Duodenal mucosa (tissue), 2 donors: Measurements from ENCODE around the gene F9.
"Not testable (repeated sequence)": the region's sequence is repeated elsewhere in the genome, so short reads cannot be mapped to it uniquely, and the experiment has no call there.

ENCODE experiments used
- H3K27ac ChIP-seq: one replicate; pipeline ENCODE4 v1.7.0; 2013; ENCODE audit warnings: low read depth, low read length
- H3K27me3 ChIP-seq, 2 donors: one replicate each; pipeline ENCODE4 v1.7.0; 2013; ENCODE audit warnings: low read length in 2 of 2, control low read depth in 1 of 2; ENCODE audit not compliant: insufficient read depth in 2 of 2, control insufficient read depth in 1 of 2
- H3K36me3 ChIP-seq, 2 donors: one replicate each; pipeline ENCODE4 v1.7.0; 2013; ENCODE audit warnings: low read length in 2 of 2, control low read depth in 1 of 2; ENCODE audit not compliant: insufficient read depth in 2 of 2, control insufficient read depth in 1 of 2
- H3K4me1 ChIP-seq, 2 donors: one replicate each; pipeline ENCODE4 v1.7.0; 2013; ENCODE audit warnings: low read length in 2 of 2, control low read depth in 1 of 2; ENCODE audit not compliant: insufficient read depth in 2 of 2, control insufficient read depth in 1 of 2
- H3K4me3 ChIP-seq, 2 donors: one replicate each; pipeline ENCODE4 v1.7.0; 2013; ENCODE audit warnings: low read length in 2 of 2, low read depth in 1 of 2
- H3K9ac ChIP-seq, 2 donors: one replicate each; pipeline ENCODE4 v1.7.0; 2013; ENCODE audit warnings: low read length in 2 of 2, low read depth in 1 of 2
- H3K9me3 ChIP-seq, 2 donors: one replicate each; pipeline ENCODE4 v1.7.0; 2013; ENCODE audit warnings: low read length in 2 of 2, control low read depth in 1 of 2; ENCODE audit not compliant: control insufficient read depth in 1 of 2

Gene F9

GRCh38 chrX:139530550-139530949 lies at the start of gene F9:
Gene F9 (plus strand): TSS chrX:139530739. CDS start chrX:139530765, 26 bp downstream.
- H3K4me3 ChIP-seq: no peak within 1 kb of the TSS

DNA sequence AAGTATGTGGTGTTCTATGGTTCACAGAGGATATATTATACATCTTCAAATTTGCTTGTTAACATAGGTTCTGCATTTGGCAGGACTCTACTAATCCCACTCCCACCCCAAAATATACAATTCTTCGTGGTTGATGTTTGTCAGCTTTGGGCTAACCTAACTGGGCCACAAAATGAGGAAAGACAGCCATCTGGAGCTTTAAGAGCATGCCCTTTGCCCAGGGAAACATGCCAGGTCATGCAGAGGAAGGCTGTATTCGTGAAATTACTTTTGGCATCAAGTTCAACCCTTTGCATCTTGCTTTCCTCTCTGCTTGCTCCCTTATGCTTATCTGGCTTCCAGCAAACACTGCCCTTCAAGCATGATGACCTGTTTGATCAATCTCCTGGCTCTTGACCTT lies 46.8 kb upstream of the F9 start:
- Histone ChIP-seq H3K27ac (no peak overlapping the region), H3K4me1 (no peaks in the 10 kb centered on the region), H3K9ac (no peak overlapping the region), H3K9me3 (no peaks in the 10 kb centered on the region), H3K27me3 (no peaks in the 10 kb centered on the region), H3K4me3 (no peak overlapping the region), H3K36me3 (no peaks in the 10 kb centered on the region)

More at GRCh38 chrX:139530550-139530949, at the start of gene F9:
- H3K9me3 ChIP-seq: no peaks in the 10 kb centered on the region
- no peaks in the 10 kb centered on the region for H3K36me3 ChIP-seq
- H3K27ac ChIP-seq: no peak within 1 kb of the TSS
- H3K27me3 ChIP-seq: no peaks in the 10 kb centered on the region
- H3K4me1 ChIP-seq: no peaks in the 10 kb centered on the region
- no peak within 1 kb of the TSS for H3K9ac ChIP-seq

GRCh38 chrX:139484591-139484990 lies 45.9 kb upstream of the F9 start:
- Histone ChIP-seq H3K9ac (no peak overlapping the region), H3K27me3 (no peaks in the 10 kb centered on the region), H3K9me3 (no peaks in the 10 kb centered on the region), H3K4me3 (no peak overlapping the region), H3K36me3 (no peaks in the 10 kb centered on the region), H3K27ac (no peak overlapping the region), H3K4me1 (no peaks in the 10 kb centered on the region)

DNA sequence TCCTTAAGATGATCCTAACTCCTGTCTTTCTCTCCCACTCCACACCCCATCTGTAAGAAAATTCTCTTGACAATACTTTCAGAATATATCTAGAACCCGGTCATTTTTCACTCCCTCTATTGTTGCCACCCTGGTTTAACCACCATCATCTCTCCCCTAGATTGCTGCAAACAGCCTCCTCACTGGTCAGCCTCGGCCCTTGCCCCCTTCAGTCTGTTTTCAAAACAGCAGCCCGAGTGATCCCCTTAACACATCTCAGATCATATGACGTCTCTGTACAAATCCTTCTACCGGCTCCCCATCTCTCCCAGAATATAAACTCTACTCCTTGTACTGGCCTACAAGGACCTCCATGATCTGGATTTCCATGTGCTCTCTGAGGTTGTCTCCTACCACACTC lies 35.2 kb upstream of the F9 start:
- no peaks in the 10 kb centered on the region for H3K4me1 ChIP-seq
- H3K9ac ChIP-seq: no peak overlapping the region
- H3K9me3 ChIP-seq: no peaks in the 10 kb centered on the region
- no peaks in the 10 kb centered on the region for H3K27me3 ChIP-seq
- H3K4me3 ChIP-seq: no peak overlapping the region
- H3K36me3 ChIP-seq: no peaks in the 10 kb centered on the region
- no peak overlapping the region for H3K27ac ChIP-seq

DNA sequence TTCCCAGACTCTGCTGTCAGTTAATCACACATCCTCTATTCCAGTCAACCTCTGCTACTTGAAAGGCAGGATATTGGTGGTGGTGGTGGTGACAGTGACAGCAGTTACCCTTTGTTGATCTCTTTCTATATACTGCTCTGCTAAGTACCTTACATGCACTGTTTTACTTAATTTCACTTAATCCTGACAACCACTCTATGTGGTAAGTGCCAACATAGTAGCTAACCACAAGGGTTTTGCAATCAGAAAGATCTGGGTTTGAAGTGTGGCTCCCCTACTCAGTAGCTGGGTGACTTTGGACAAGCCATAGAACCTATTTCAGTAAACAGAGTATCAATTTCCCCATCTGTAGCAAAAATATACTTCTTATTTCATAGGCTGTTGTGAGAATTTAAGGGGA lies 24.2 kb upstream of the F9 start:
- no peaks in the 10 kb centered on the region for H3K27me3 ChIP-seq
- no peak overlapping the region for H3K27ac ChIP-seq
- H3K4me1 ChIP-seq: no peaks in the 10 kb centered on the region
- no peaks in the 10 kb centered on the region for H3K36me3 ChIP-seq
- no peaks in the 10 kb centered on the region for H3K9me3 ChIP-seq
- H3K9ac ChIP-seq: no peak overlapping the region
- H3K4me3 ChIP-seq: no peak overlapping the region

DNA sequence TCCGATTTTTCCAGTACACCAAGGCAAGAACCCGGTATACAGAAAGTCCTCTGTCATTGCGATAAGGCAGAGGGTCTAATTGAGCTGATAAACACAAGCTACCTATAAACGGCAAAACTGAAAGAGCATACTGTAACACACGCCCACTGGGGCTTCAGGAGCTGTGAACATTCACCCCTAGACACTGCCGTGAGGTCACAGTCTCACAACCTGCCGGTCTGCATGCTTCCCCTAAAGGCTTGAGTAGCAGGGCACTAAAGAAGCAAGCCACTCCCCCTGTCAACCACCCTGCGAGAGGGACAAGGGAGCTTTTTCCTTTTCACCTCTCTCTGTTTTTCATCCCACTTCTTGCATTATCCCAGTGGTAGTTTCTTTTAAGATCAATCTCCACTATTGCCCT lies 22.4 kb upstream of the F9 start:
- no peak overlapping the region for H3K9ac ChIP-seq
- H3K27ac ChIP-seq: no peak overlapping the region
- H3K4me1 ChIP-seq: no peaks in the 10 kb centered on the region
- H3K9me3 ChIP-seq: no peaks in the 10 kb centered on the region
- no peak overlapping the region for H3K4me3 ChIP-seq
- no peaks in the 10 kb centered on the region for H3K27me3 ChIP-seq
- H3K36me3 ChIP-seq: no peaks in the 10 kb centered on the region

DNA sequence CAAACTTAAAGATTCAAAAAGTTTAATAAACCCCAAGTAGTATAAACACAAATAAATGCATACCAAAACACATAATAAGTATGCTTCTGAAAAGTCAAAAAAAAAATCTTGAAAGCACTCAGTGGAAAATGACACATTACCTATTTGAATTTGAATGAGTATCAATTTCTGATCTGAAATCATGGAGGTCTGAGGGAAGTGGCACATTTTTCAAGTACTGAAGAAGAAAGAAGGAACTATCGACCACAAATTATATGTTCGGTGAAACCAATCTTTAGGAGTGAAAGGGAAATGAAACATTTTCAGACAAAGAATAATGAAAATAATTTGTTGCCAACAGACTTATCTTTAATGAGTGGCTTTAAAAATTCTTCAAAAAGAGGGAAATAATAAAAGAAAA lies 12.1 kb upstream of the F9 start:
- Histone ChIP-seq H3K27me3 (no peaks in the 10 kb centered on the region), H3K27ac (no peak overlapping the region), H3K9ac (no peak overlapping the region), H3K9me3 (no peaks in the 10 kb centered on the region), H3K4me3 (no peak overlapping the region), H3K4me1 (no peaks in the 10 kb centered on the region), H3K36me3 (no peaks in the 10 kb centered on the region)

DNA sequence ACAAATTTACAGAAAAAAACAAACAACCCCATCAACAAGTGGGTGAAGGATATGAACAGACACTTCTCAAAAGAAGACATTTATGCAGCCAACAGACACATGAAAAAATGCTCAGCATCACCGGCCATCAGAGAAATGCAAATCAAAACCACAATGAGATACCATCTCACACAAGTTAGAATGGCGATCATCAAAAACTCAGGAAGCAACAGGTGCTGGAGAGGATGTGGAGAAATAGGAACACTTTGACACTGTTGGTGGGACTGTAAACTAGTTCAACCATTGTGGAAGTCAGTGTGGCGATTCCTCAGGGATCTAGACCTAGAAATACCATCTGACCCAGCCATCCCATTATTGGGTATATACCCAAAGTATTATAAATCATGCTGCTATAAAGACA lies 1.7 kb upstream of the F9 start:
- not testable (repeated sequence) for H3K9ac ChIP-seq, H3K4me3 ChIP-seq, H3K27ac ChIP-seq, H3K4me1 ChIP-seq, H3K36me3 ChIP-seq, H3K9me3 ChIP-seq, H3K27me3 ChIP-seq

GRCh38 chrX:139532834-139533233 lies 2.3 kb downstream of the F9 start:
- no peaks in the 10 kb centered on the region for H3K9me3 ChIP-seq
- H3K27me3 ChIP-seq: no peaks in the 10 kb centered on the region

DNA sequence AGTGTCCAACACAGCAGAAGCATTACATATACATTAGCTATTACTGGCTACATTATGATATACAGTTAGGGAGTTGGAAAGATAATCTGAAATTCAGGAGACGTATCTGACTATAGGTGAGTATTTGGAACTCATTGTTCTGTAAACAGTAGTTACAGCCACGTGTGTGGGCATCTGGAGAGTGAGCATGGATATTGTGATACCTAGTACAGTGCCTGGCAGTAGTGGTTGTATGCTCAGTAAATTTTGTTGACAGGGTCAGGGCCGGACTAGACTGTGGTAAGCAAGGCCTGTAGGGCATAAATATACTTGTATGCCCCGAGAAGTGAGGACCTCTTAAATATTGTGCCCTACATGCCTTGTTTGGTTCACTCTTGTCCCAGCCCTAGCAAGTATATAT lies 2.9 kb downstream of the F9 start:
- Histone ChIP-seq H3K9ac (no peak overlapping the region), H3K36me3 (no peaks in the 10 kb centered on the region), H3K4me3 (no peak overlapping the region), H3K9me3 (no peaks in the 10 kb centered on the region), H3K27ac (no peak overlapping the region), H3K4me1 (no peaks in the 10 kb centered on the region), H3K27me3 (no peaks in the 10 kb centered on the region)

More at GRCh38 chrX:139532834-139533233, 2.3 kb downstream of the F9 start:
- no peaks in the 10 kb centered on the region for H3K36me3 ChIP-seq
- no peak overlapping the region for H3K27ac ChIP-seq
- no peak overlapping the region for H3K9ac ChIP-seq
- no peaks in the 10 kb centered on the region for H3K4me1 ChIP-seq
- no peak overlapping the region for H3K4me3 ChIP-seq
